ENCODE measurements around the gene EIF1AY.
"Not testable (repeated sequence)": the region's sequence is repeated elsewhere in the genome, so short reads cannot be mapped to it uniquely, and the experiment has no call there.

The EIF1AY gene

DNA sequence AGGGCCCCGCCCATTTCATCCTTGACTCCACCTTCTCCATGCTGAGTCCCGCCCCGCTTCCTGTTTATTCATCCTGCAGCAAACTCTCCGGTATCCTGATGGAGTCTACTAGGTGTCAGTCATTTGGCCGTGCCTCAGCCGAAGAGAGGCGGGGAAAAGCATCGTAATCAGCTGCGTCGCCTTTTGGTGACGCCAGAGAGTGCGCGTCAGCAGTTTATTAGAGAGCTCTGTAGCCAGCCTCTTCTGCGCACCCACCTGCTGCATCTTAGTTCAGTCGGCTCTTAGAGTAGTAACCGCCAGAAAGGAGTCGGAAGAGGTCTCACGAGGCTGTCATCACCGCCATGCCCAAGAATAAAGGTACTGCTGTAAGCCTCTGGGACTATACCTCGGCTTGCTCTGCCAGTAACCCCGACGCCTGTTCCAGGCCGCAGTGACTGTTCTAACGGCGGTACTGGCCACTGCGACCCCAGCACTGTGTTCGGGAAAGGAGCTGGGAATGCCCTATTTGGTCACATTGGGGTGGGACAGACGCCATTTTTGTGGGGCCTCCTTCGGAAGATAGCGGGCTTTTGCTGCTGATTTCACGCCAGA, at the start of gene EIF1AY:
EIF1AY (plus strand) TSS at position 246 of the 591 bp plus-strand sequence; CDS start at position 342, 96 bp downstream.
- Histone ChIP-seq H3K9me3 (ENCODE audit: control insufficient read depth, insufficient read depth, low read length) (no peaks in the 10 kb centered on the region), H3K36me3 (ENCODE audit: insufficient read depth, low read length) (no peaks in the 10 kb centered on the region), H3K4me1 (ENCODE audit: insufficient read depth, low read length) (no peaks in the 10 kb centered on the region), H3K9ac (ENCODE audit: low read depth, low read length) (no peak within 1 kb of the TSS)

GRCh38 chrY:20528435-20528834, 47.1 kb upstream of the EIF1AY start:
- H3K9ac ChIP-seq (ENCODE audit: low read depth, low read length): no peak overlapping the region
- H3K9me3 ChIP-seq (ENCODE audit: control insufficient read depth, insufficient read depth, low read length): no peaks in the 10 kb centered on the region
- no peaks in the 10 kb centered on the region for H3K36me3 ChIP-seq (ENCODE audit: insufficient read depth, low read length)
- H3K4me1 ChIP-seq (ENCODE audit: insufficient read depth, low read length): no peaks in the 10 kb centered on the region

DNA sequence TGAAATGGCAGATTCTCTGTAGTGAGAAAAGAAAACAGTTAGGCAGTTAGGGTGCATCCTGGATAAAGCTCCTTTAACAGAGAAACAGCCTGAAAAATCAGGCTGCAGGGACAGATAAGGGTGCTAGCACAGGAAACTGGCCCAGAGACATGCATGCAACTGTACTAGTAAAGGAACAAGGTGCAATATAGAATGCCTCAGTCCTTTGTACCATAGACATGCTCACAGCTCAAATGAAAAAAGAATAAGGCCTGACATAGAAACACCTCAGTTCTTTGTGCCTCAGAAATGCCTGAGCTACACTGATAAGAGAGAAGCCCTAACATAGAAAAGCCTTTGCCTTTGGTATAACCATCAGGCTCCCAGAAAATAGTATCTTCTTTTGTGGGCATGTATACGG, 37.4 kb upstream of the EIF1AY start:
- H3K9ac ChIP-seq (ENCODE audit: low read depth, low read length): no peak overlapping the region
- no peaks in the 10 kb centered on the region for H3K36me3 ChIP-seq (ENCODE audit: insufficient read depth, low read length)
- H3K9me3 ChIP-seq (ENCODE audit: control insufficient read depth, insufficient read depth, low read length): no peaks in the 10 kb centered on the region
- H3K4me1 ChIP-seq (ENCODE audit: insufficient read depth, low read length): no peaks in the 10 kb centered on the region

DNA sequence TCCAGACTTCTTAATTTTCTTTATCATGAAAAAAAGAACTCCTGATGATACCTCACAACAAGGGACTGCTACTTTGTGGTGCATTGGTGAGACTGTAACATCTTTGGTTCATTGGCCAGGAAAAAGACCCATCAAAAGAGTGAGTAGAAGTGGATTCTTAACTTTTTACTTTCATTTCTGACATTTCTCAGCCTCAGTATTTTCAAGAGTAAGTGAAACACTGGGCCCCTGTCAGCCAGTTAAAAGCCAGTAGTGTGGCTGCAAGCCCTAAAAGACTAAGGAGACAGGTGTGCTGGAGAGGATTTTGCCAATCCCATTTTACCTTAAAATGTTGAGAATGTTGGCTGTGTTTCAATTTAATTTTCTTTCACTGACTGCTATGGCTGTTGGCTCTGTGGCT, 36.6 kb upstream of the EIF1AY start:
- Histone ChIP-seq H3K9me3 (ENCODE audit: control insufficient read depth, insufficient read depth, low read length) (no peaks in the 10 kb centered on the region), H3K36me3 (ENCODE audit: insufficient read depth, low read length) (no peaks in the 10 kb centered on the region), H3K4me1 (ENCODE audit: insufficient read depth, low read length) (no peaks in the 10 kb centered on the region), H3K9ac (ENCODE audit: low read depth, low read length) (no peak overlapping the region)

DNA sequence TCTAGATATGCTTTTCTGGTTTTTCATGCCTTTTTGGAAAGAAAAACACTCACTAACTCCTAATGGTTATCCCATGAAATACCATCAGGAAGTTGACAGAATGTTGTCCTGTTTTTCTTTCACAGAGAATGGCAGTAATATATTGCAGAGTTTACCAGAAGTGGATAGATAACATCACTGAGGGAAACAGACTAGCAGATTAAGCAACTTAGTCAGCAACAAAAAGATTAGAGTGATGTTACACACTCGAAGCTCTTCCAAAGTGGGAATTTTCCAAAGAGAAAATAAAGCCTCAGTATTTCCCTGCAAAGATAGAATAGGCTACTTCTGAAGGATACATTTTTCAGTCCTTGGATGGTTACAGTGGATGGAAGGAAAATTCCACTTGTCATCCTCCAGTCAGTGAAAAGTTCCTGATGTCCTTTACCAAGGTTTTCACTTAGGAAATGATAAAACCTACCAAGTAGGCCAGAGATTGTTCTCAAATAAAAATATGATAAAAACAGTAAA, 31.1 kb upstream of the EIF1AY start:
- H3K9me3 ChIP-seq (ENCODE audit: control insufficient read depth, insufficient read depth, low read length): no peaks in the 10 kb centered on the region

GRCh38 chrY:20546071-20546470, 29.5 kb upstream of the EIF1AY start:
- Histone ChIP-seq H3K9ac (ENCODE audit: low read depth, low read length) (no peak overlapping the region), H3K9me3 (ENCODE audit: control insufficient read depth, insufficient read depth, low read length) (no peaks in the 10 kb centered on the region)

More for the DNA sequence above, 31.1 kb upstream of the EIF1AY start:
- H3K36me3 ChIP-seq (ENCODE audit: insufficient read depth, low read length): no peaks in the 10 kb centered on the region
- H3K4me1 ChIP-seq (ENCODE audit: insufficient read depth, low read length): no peaks in the 10 kb centered on the region
- no peak overlapping the region for H3K9ac ChIP-seq (ENCODE audit: low read depth, low read length)

DNA sequence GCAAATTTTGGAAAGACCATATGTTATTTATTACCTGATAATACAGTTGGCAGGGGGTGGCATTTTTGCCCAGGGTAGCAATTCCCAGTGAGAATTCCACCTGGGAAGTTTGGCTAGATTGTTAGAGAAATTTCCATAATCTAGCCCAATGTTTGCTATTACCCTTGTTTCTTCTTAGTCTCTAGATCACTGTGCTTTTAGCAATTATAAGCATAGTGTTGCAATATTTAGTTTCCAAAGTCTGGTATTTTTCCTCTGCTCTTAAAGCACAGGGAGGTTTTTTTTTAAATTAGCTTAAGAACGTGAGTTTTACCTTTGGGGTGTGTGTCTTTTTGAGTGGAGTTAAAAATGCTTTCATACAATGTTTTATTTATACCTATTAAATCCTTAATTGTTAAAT, 26.3 kb upstream of the EIF1AY start:
- no peaks in the 10 kb centered on the region for H3K4me1 ChIP-seq (ENCODE audit: insufficient read depth, low read length)
- no peak overlapping the region for H3K9ac ChIP-seq (ENCODE audit: low read depth, low read length)
- H3K36me3 ChIP-seq (ENCODE audit: insufficient read depth, low read length): no peaks in the 10 kb centered on the region
- no peaks in the 10 kb centered on the region for H3K9me3 ChIP-seq (ENCODE audit: control insufficient read depth, insufficient read depth, low read length)

More at GRCh38 chrY:20546071-20546470, 29.5 kb upstream of the EIF1AY start:
- Histone ChIP-seq H3K4me1 (ENCODE audit: insufficient read depth, low read length) (no peaks in the 10 kb centered on the region), H3K36me3 (ENCODE audit: insufficient read depth, low read length) (no peaks in the 10 kb centered on the region)

GRCh38 chrY:20551840-20552239, 23.7 kb upstream of the EIF1AY start:
- no peaks in the 10 kb centered on the region for H3K4me1 ChIP-seq (ENCODE audit: insufficient read depth, low read length)
- no peaks in the 10 kb centered on the region for H3K9me3 ChIP-seq (ENCODE audit: control insufficient read depth, insufficient read depth, low read length)

DNA sequence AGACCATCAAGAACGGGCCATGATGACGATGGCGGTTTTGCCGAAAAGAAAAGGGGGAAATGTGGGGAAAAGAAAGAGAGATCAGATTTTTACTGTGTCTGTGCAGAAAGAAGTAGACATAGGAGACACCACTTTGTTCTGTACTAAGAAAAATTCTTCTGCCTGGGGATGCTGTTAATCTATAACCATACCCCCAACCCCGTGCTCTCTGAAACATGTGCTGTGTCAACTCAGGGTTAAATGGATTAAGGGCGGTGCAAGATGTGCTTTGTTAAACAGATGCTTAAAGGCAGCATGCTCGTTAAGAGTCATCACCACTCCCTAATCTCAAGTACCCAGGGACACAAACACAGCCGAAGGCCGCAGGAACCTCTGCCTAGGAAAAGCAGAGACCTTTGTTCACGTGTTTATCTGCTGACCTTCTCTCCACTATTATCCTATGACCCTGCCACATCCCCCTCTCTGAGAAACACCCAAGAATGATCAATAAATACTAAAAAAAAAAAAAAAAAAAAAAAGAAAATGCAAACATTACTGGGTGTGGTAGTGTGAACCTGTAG, 22.7 kb upstream of the EIF1AY start:
- not testable (repeated sequence) for H3K9ac ChIP-seq (ENCODE audit: low read depth, low read length); H3K9me3 ChIP-seq (ENCODE audit: control insufficient read depth, insufficient read depth, low read length); H3K4me1 ChIP-seq (ENCODE audit: insufficient read depth, low read length); H3K36me3 ChIP-seq (ENCODE audit: insufficient read depth, low read length)

More at GRCh38 chrY:20551840-20552239, 23.7 kb upstream of the EIF1AY start:
- Histone ChIP-seq H3K9ac (ENCODE audit: low read depth, low read length) (no peak overlapping the region), H3K36me3 (ENCODE audit: insufficient read depth, low read length) (no peaks in the 10 kb centered on the region)

GRCh38 chrY:20555820-20556219, 19.8 kb upstream of the EIF1AY start:
- H3K9ac ChIP-seq (ENCODE audit: low read depth, low read length): no peak overlapping the region
- no peaks in the 10 kb centered on the region for H3K4me1 ChIP-seq (ENCODE audit: insufficient read depth, low read length)
- no peaks in the 10 kb centered on the region for H3K36me3 ChIP-seq (ENCODE audit: insufficient read depth, low read length)
- no peaks in the 10 kb centered on the region for H3K9me3 ChIP-seq (ENCODE audit: control insufficient read depth, insufficient read depth, low read length)

- no peaks in the 10 kb centered on the region for H3K9me3 ChIP-seq (ENCODE audit: control insufficient read depth, insufficient read depth, low read length)
- H3K9ac ChIP-seq (ENCODE audit: low read depth, low read length): no peak overlapping the region
- no peaks in the 10 kb centered on the region for H3K4me1 ChIP-seq (ENCODE audit: insufficient read depth, low read length)
- no peaks in the 10 kb centered on the region for H3K36me3 ChIP-seq (ENCODE audit: insufficient read depth, low read length)
Measured at GRCh38 chrY:20558677-20559076, 16.9 kb upstream of the EIF1AY start.

DNA sequence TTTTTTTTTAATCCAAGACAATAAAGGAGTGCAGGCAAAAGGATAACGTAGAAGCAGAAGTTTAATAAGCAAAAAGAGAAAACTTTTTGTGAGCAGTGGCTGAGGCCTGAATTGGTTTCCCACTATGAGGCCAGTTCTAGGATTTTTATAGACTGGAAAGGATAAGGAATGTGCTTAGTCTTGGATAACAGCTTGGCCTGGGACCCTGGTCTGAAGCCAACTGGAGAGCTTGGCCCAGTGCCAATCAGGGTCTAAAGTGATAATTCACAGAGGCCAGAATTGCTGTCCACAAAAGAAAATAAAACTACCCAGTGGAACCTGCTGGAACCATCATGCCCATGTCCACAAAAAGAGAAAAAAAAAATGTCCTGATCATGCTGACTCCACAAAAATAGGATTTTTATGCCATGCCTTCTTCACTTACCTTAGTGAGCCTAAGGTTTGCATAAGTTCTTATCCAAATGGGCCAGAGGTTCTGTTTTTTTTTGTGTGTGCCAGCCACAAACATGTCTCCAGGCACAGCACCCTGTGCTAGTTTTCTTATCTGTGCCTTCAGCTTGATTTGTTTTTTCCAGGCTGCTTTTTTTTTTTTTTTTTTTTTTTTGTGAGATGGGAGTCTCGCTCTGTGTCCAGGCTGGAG, 15.6 kb upstream of the EIF1AY start:
- no peaks in the 10 kb centered on the region for H3K36me3 ChIP-seq (ENCODE audit: insufficient read depth, low read length)
- H3K9ac ChIP-seq (ENCODE audit: low read depth, low read length): no peak overlapping the region
- no peaks in the 10 kb centered on the region for H3K9me3 ChIP-seq (ENCODE audit: control insufficient read depth, insufficient read depth, low read length)
- no peaks in the 10 kb centered on the region for H3K4me1 ChIP-seq (ENCODE audit: insufficient read depth, low read length)

DNA sequence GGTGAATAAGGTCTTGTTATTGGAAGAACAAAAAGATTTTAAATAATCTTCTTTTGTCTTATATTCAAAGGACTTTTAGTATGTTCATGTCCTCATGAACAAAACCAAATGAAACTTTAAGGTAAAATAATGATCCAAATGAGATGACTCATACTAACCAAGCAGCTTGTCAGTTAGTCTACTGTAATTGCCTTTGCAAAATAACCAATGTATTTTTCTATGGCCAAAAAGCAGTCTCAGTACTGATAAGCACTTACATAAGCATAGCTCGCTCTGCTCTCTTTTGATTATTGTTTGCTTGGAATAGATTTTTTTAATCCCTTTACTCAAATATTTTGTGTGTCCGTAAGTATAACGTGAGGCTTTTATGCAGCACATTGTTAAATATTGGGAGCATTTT, 4.3 kb upstream of the EIF1AY start:
- no peaks in the 10 kb centered on the region for H3K4me1 ChIP-seq (ENCODE audit: insufficient read depth, low read length)
- H3K9me3 ChIP-seq (ENCODE audit: control insufficient read depth, insufficient read depth, low read length): no peaks in the 10 kb centered on the region
- H3K9ac ChIP-seq (ENCODE audit: low read depth, low read length): no peak overlapping the region
- H3K36me3 ChIP-seq (ENCODE audit: insufficient read depth, low read length): no peaks in the 10 kb centered on the region

DNA sequence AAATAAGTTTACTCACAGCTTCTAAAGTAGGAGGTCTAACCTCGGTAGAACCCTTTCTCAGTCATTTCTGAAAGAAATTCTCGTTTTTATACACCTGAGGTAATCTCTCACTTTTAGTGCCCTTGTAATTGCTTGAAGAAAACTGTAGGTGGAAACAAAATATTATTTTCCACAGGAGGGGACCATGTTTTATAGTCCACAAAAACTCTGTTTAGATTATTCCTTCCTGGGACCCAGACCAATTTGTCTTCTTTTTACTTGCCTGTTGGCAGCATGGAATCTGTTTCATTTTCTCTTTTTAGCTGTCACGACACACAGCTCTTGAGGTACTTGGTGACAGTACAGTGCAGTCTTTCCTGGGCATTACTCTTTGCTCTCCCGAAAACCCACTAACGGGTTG, 930 bp downstream of the EIF1AY start:
- Histone ChIP-seq H3K9ac (ENCODE audit: low read depth, low read length) (no peak overlapping the region), H3K36me3 (ENCODE audit: insufficient read depth, low read length) (no peaks in the 10 kb centered on the region), H3K9me3 (ENCODE audit: control insufficient read depth, insufficient read depth, low read length) (no peaks in the 10 kb centered on the region), H3K4me1 (ENCODE audit: insufficient read depth, low read length) (no peaks in the 10 kb centered on the region)

DNA sequence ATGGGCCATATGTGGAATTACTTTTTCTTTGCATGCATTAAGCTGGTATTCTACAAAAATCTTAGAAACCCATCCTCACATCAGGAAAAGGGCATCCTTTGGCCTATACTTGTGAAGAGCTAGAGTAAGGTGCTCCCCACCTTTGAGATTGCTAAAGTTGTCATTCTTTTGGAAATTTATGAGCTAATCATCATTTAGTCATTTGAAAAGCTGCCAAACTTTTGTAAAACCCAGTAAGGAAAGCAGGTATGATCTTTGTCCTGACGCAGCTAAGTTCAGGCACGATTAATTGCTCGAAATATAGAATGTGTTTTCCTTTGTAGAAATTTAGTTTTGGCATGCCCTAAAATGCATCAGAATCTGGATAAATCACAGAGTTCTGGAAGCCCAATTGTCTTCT, 2.6 kb downstream of the EIF1AY start:
- Histone ChIP-seq H3K9ac (ENCODE audit: low read depth, low read length) (no peak overlapping the region), H3K9me3 (ENCODE audit: control insufficient read depth, insufficient read depth, low read length) (no peaks in the 10 kb centered on the region), H3K4me1 (ENCODE audit: insufficient read depth, low read length) (no peaks in the 10 kb centered on the region), H3K36me3 (ENCODE audit: insufficient read depth, low read length) (no peaks in the 10 kb centered on the region)

Data from ES-I3 (cell line).